Liver (tissue), 3 donors: ENCODE measurements around the gene IL24.

Source experiments
- GABPA ChIP-seq, 2 donors: IDR thresholded peaks in 1 of 2; conservative IDR thresholded peaks in 1 of 2; 2 replicates each; pipeline ENCODE4 v1.6.1; 2016; ENCODE audit warnings: antibody characterized with exemption in 2 of 2, mild to moderate bottlenecking in 1 of 2, moderate library complexity in 1 of 2
- HNF4A ChIP-seq, 2 donors: conservative IDR thresholded peaks; 2 replicates each; pipeline ENCODE4 v1.6.1; 2016; ENCODE audit warnings: antibody characterized with exemption in 2 of 2, mild to moderate bottlenecking in 2 of 2
- MAX ChIP-seq: IDR thresholded peaks from 2 replicates; pipeline ENCODE4 v1.6.1; 2016; ENCODE audit warnings: antibody characterized with exemption
- RAD21 ChIP-seq, 2 donors: IDR thresholded peaks; 2 replicates each; pipeline ENCODE4 v1.6.1; 2016; ENCODE audit warnings: antibody characterized with exemption in 2 of 2, mild to moderate bottlenecking in 2 of 2
- SP1 ChIP-seq: IDR thresholded peaks from 2 replicates; pipeline ENCODE4 v1.6.1; 2018; ENCODE audit warnings: antibody characterized with exemption, mild to moderate bottlenecking
- YY1 ChIP-seq: IDR thresholded peaks from 2 replicates; pipeline ENCODE4 v1.6.1; 2016; ENCODE audit warnings: antibody characterized with exemption, mild to moderate bottlenecking
- TF ChIP-seq, protein P1 (sequence below): fragments of 150-350 bp; IDR thresholded peaks from 2 replicates; pipeline ENCODE4 v1.5.1; 2017; ENCODE audit warnings: improper control_type of control experiment, low read depth, low read length; ENCODE audit not compliant: missing input control
- TF ChIP-seq, protein P2 (sequence below): IDR thresholded peaks from 2 replicates; pipeline ENCODE4 v1.6.1; 2016; ENCODE audit warnings: antibody characterized with exemption
- donor health status: healthy.
- donor health status: healthy.

- TF ChIP-seq MAX (no peak), HNF4A (conservative IDR thresholded peaks at IDR 0.05) (no peak), RAD21 (IDR thresholded peaks at IDR 0.05) (no peak), GABPA (IDR thresholded peaks at IDR 0.05 in 1 of 2, conservative IDR thresholded peaks at IDR 0.05 in 1 of 2) (no peak), YY1 (no peak), SP1 (no peak)
- TF ChIP-seq, protein P1, sequence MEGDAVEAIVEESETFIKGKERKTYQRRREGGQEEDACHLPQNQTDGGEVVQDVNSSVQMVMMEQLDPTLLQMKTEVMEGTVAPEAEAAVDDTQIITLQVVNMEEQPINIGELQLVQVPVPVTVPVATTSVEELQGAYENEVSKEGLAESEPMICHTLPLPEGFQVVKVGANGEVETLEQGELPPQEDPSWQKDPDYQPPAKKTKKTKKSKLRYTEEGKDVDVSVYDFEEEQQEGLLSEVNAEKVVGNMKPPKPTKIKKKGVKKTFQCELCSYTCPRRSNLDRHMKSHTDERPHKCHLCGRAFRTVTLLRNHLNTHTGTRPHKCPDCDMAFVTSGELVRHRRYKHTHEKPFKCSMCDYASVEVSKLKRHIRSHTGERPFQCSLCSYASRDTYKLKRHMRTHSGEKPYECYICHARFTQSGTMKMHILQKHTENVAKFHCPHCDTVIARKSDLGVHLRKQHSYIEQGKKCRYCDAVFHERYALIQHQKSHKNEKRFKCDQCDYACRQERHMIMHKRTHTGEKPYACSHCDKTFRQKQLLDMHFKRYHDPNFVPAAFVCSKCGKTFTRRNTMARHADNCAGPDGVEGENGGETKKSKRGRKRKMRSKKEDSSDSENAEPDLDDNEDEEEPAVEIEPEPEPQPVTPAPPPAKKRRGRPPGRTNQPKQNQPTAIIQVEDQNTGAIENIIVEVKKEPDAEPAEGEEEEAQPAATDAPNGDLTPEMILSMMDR = no peak
- TF ChIP-seq, protein P2, sequence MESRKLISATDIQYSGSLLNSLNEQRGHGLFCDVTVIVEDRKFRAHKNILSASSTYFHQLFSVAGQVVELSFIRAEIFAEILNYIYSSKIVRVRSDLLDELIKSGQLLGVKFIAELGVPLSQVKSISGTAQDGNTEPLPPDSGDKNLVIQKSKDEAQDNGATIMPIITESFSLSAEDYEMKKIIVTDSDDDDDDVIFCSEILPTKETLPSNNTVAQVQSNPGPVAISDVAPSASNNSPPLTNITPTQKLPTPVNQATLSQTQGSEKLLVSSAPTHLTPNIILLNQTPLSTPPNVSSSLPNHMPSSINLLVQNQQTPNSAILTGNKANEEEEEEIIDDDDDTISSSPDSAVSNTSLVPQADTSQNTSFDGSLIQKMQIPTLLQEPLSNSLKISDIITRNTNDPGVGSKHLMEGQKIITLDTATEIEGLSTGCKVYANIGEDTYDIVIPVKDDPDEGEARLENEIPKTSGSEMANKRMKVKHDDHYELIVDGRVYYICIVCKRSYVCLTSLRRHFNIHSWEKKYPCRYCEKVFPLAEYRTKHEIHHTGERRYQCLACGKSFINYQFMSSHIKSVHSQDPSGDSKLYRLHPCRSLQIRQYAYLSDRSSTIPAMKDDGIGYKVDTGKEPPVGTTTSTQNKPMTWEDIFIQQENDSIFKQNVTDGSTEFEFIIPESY = no peak
These were observed 20.8 kb downstream of the IL24 start for GRCh38 chr1:206918076-206918475.
